GM19452 (cell line): ENCODE measurements around the gene MTHFD1.

Source experiments
- ATAC-seq: cut with Tn5 transposase; IDR thresholded peaks from one replicate; pipeline ENCODE4 v1.9.1; 2021; ENCODE audit not compliant: unreplicated experiment

MTHFD1 gene

GRCh38 chr14:64405295-64405694 lies 17.1 kb downstream of the MTHFD1 start:
- ATAC-seq: no peak

GRCh38 chr14:64407329-64407728 lies 19.2 kb downstream of the MTHFD1 start:
- no peak for ATAC-seq

- no peak for ATAC-seq
Measured at GRCh38 chr14:64409126-64409920, 21.2 kb downstream of the MTHFD1 start.

GRCh38 chr14:64410084-64410774 lies 22.1 kb downstream of the MTHFD1 start:
- no peak for ATAC-seq

- ATAC-seq: no peak
Measured at GRCh38 chr14:64411001-64411400, 22.8 kb downstream of the MTHFD1 start.

- no peak for ATAC-seq
Measured at GRCh38 chr14:64412237-64412636, 24.1 kb downstream of the MTHFD1 start.

GRCh38 chr14:64416348-64416932 lies 28.3 kb downstream of the MTHFD1 start:
- no peak for ATAC-seq

GRCh38 chr14:64417055-64417770 lies 29.1 kb downstream of the MTHFD1 start:
- no peak for ATAC-seq

- no peak for ATAC-seq
Measured at GRCh38 chr14:64417771-64418125, 29.6 kb downstream of the MTHFD1 start.

- ATAC-seq: no peak
Measured at GRCh38 chr14:64419003-64419402, 30.9 kb downstream of the MTHFD1 start.

GRCh38 chr14:64421166-64421565 lies 33.0 kb downstream of the MTHFD1 start:
- no peak for ATAC-seq

GRCh38 chr14:64422005-64422404 lies 33.9 kb downstream of the MTHFD1 start:
- no peak for ATAC-seq

GRCh38 chr14:64422756-64423155 lies 34.6 kb downstream of the MTHFD1 start:
- ATAC-seq: no peak

- ATAC-seq: no peak
Measured at GRCh38 chr14:64423987-64424386, 35.8 kb downstream of the MTHFD1 start.

GRCh38 chr14:64434528-64434927 lies 46.4 kb downstream of the MTHFD1 start:
- no peak for ATAC-seq

GRCh38 chr14:64438181-64438841 lies 50.2 kb downstream of the MTHFD1 start:
- ATAC-seq: no peak

- no peak for ATAC-seq
Measured at GRCh38 chr14:64439141-64439540, 51.0 kb downstream of the MTHFD1 start.

- no peak for ATAC-seq
Measured at GRCh38 chr14:64440494-64440893, 52.3 kb downstream of the MTHFD1 start.

GRCh38 chr14:64442300-64442988 lies 54.3 kb downstream of the MTHFD1 start:
- no peak for ATAC-seq

GRCh38 chr14:64444140-64444539 lies 56.0 kb downstream of the MTHFD1 start:
- no peak for ATAC-seq
